Stimulated activated CD4-positive, alpha-beta T cell treated with anti-CD3 and anti-CD28 coated beads, TNF-alpha, amount 100 ng/mL, for 24 hours (primary cell): ENCODE data around the gene CHIT1.

ENCODE experiments used
- DNase-seq, 3 experiments: peaks; one replicate each; pipeline ENCODE4 v3.0.0-alpha.2; 2020; ENCODE audit warnings: low read depth in 3 of 3

CHIT1 gene

GRCh38 chr1:203216274-203217138, 13.0 kb downstream of the CHIT1 start:
- peak; percentile 20 to 31 (median 27) for DNase-seq

DNA sequence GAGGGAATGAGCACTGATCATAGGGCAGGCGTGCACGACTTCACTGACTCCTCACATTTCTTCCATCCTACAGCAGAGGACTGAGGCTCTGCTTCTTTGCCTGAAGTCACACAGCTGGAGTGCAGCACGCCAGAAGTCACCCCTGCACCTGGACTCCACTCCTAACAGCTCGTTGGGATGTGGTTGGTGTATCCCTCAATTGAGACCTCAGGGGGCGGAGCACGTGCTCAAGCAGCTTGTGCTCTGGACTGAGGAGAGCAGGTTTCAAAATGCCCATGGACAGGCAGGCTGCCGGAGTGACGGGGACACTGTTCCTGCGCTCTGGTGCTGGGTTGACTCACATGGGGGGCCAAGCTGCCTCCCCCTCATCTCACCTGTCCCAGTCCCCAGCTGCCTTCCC, 13.9 kb downstream of the CHIT1 start:
- no peak for DNase-seq

DNA sequence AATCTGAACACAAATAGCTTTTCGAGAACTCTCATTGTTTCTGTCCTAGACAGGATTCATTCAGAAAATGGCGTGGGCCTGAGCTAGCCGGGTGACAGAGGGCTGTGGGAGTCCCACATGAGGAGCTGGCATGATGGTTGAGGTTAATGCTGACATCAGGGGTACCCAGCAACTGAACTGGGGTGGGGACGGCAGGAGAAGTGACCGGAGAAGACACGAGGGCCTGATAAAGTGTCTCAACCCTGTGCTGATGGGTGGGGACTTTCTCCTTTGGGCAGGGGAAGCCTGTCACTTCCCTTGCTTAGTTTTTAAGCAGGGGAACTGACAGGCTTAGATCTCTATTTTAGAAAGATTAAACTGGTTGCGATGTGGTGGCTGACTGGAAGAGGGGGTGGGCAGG, 14.6 kb downstream of the CHIT1 start:
- DNase-seq = no peak

- DNase-seq = no peak
These were observed 16.3 kb downstream of the CHIT1 start for GRCh38 chr1:203213126-203213525.

GRCh38 chr1:203211812-203212211, 17.7 kb downstream of the CHIT1 start:
- DNase-seq = no peak

- no peak for DNase-seq
These were observed 18.5 kb downstream of the CHIT1 start for GRCh38 chr1:203210988-203211387.

- no peak for DNase-seq
These were observed 19.1 kb downstream of the CHIT1 start for GRCh38 chr1:203210350-203210749.

- no peak for DNase-seq
These were observed 21.3 kb downstream of the CHIT1 start for GRCh38 chr1:203208181-203208580.

GRCh38 chr1:203207751-203208150, 21.7 kb downstream of the CHIT1 start:
- no peak for DNase-seq

DNA sequence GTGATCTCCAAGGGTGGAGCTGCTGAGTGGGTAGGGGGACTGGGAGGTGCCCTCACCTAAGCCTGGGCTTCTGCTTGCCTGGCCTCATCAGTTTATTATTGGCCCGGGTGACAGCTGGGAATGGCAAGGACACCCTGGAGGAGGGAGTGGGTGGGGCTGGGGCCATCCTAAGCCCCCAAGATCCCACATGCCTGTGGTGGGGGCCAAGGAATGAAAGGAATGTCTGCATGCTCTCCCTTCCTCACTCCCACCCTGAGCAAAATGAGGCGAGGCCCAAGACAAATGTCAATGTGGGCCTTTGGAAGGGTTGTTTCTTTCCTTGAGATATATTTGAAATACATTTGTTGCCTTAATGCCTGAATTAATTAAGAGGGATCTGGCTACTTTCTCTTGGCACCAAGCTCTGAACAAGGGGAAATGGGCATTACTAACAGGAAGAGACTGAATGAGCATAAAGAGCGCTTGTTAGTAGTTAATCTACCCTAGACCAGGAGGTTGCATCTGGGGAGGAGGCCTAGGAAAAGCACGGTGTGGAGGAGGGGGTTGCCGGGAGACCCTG, 23.3 kb downstream of the CHIT1 start:
- no peak for DNase-seq

DNA sequence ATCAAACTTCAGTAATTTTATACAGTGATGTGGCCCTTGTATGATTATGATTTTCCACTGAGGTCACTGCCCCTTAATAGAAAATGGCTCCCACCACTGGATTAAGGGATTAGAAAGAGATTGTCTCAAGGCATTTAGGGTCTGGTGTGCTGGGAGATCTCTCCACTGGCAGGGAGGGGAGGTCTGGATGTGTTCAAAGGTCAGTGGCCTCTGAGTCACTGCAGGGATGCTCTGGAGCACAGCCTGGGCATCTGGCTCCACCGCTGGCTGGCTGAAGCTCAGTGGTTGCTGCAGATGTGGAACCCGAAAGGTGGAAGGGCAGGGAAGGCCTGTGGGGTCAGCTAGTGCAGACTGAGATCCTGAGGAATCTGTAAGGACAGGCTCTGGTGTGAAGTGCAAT, 24.7 kb downstream of the CHIT1 start:
- DNase-seq = no peak

- no peak for DNase-seq
These were observed 26.8 kb downstream of the CHIT1 start for GRCh38 chr1:203202431-203203245.

DNA sequence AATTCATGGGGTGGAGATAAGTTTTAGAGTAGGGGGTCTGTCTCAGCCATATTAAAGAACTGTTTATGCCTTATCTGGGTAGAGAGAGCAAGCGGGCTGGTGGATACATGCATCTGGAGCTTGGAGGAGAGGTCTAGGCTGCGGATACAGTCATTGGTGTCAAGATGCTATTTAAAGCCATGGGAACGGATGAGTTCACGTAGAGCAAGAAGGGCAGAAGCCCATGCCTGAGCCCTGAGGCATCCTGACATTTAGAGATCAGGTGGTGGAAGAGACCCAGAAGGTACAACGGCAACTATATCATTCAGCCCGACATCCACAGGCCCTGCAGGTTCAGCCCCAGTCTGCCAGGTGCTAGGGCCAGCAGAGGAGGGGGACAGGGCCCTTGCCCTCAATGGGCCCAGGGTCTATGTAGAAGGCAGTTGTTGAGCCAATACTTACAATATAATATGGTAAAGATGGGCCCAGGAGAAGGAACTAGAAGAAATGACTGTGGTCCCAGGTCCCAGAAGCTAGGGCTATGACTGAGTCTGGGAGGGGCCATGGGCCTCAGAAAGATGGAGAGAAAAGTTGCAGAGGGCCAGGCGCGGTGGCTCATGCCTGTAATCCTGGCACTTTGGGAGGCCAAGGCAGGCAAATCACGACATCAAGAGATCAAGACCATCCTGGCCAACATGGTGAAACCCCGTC, 27.8 kb downstream of the CHIT1 start:
- no peak for DNase-seq

GRCh38 chr1:203200916-203201315, 28.6 kb downstream of the CHIT1 start:
- DNase-seq = no peak

GRCh38 chr1:203199816-203200571, 29.5 kb downstream of the CHIT1 start:
- no peak for DNase-seq

DNA sequence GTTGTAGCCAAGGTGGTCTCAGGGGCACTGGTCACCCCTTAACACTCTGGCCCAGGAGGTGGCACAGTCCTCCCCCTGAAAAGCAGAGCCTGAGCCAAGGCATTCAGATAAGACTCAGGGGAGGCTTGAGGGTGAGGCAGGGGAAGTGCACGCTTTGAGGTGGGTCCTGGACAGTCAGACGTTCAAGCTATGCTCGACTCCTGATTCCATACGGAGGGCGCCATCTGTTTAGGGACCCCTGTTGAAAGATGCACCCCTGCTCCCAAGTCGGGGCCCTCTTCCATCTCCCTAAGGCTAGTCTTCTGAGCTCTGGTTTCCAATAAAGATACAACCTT, 30.0 kb downstream of the CHIT1 start:
- no peak for DNase-seq

DNA sequence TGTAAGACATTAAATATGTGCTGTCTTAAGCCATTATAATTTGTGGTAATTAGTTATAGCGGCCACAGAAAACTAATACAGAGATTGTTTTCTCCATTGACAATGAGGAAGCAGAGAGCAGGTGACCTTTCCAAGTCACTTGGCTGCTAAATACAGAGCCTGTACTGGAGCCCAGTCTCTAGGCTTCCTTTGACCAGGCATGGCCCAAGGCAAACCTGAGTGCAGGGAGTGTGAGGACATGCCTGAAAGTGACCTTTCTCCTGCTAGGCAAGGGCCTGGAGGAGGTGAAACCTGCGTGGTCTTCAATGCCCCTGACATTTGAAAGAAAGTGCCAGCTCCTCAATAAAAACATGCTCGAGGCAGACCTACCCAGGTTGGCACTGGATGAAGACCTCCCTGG, 30.5 kb downstream of the CHIT1 start:
- DNase-seq = no peak

DNA sequence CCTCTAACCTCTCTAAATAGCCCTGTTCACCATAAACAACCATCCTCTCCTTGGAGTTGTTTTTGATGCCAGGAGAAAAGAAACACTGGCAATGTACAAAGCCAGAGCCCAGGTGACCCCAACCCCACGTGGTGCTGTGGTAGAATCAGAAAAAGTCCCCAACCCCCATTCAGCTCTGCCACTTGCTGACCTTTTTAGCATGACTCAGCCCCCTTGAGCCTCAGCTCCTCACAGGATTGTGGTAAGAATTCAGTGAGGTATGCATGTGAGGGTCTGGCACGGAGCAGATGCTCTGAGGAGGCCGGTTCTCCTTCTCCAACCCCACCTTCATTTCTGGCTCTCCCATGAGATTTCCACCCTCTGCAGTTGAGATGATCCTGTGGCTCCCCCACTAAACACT, 31.8 kb downstream of the CHIT1 start:
- DNase-seq = no peak

DNA sequence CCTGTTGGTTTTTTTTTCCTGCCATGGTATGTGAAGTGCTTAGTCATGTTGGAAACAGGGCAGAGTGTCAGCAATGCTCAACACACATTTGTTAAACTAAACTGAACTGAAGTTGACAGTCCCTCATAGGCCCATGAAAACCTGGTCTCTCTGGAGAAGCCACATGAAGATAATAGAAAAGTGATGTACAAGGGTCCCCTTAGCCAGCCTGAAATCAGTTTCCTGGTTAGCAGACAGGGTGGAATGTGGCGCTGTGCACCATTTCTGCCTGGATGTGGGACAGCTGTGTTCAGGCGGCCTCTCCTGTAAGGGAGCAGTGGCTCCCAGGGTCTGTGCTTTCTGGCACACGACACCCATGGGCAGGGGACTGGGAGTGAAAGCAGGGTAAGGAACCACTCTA, 33.1 kb downstream of the CHIT1 start:
- DNase-seq = no peak

- no peak for DNase-seq
These were observed 38.5 kb downstream of the CHIT1 start for GRCh38 chr1:203190949-203191348.

DNA sequence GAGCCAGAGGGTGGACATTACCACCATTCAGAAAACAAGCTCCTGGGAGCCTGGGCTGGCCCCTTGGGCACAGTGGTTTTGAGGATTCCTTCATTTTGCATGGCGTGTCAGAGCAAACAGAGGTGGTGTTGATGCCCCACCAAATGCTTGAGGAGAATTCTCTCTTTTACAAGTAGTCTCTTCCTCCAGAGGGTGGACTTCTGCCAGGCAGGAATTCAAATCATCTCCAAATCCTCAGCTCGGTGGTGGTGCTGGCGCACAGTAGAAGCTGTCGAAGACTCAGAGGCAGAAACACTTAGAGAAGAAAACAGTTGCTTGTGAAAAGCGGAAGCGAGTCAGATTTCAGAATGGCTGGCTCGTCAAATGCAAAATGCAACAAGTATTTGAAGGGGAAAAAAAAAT, 39.5 kb downstream of the CHIT1 start:
- DNase-seq = no peak
